ENCODE results near the gene CENPA.
"Not testable (repeated sequence)": the region's sequence is repeated elsewhere in the genome, so short reads cannot be mapped to it uniquely, and the experiment has no call there.

The CENPA gene

GRCh38 chr2:26785431-26786206 lies at the start of gene CENPA:
CENPA (plus strand) TSS chr2:26786056; CDS start chr2:26786197, 141 bp downstream.
- DNase-seq, result peak; percentile 97

GRCh38 chr2:26737221-26737620 lies 48.6 kb upstream of the CENPA start:
- no peak for DNase-seq

- no peak for DNase-seq
Measured at GRCh38 chr2:26738481-26738880, 47.4 kb upstream of the CENPA start.

GRCh38 chr2:26739514-26739913 lies 46.3 kb upstream of the CENPA start:
- no peak for DNase-seq

- no peak for DNase-seq
Measured at GRCh38 chr2:26740346-26740745, 45.5 kb upstream of the CENPA start.

GRCh38 chr2:26740890-26741302 lies 45.0 kb upstream of the CENPA start:
- DNase-seq, result peak; percentile 21

GRCh38 chr2:26742048-26742770 lies 43.6 kb upstream of the CENPA start:
- DNase-seq, result no peak

- DNase-seq, result no peak
Measured at GRCh38 chr2:26743852-26744251, 42.0 kb upstream of the CENPA start.

- DNase-seq, result no peak
Measured at GRCh38 chr2:26744953-26745352, 40.9 kb upstream of the CENPA start.

GRCh38 chr2:26745609-26746327 lies 40.1 kb upstream of the CENPA start:
- peak; percentile 65 for DNase-seq

GRCh38 chr2:26746934-26747333 lies 38.9 kb upstream of the CENPA start:
- DNase-seq, result no peak

GRCh38 chr2:26749787-26750420 lies 36.0 kb upstream of the CENPA start:
- DNase-seq, result not testable (repeated sequence)

- not testable (repeated sequence) for DNase-seq
Measured at GRCh38 chr2:26750467-26750866, 35.4 kb upstream of the CENPA start.

GRCh38 chr2:26752656-26753055 lies 33.2 kb upstream of the CENPA start:
- DNase-seq, result no peak

- DNase-seq, result no peak
Measured at GRCh38 chr2:26754539-26754938, 31.3 kb upstream of the CENPA start.

GRCh38 chr2:26754972-26755670 lies 30.7 kb upstream of the CENPA start:
- DNase-seq, result no peak

- no peak for DNase-seq
Measured at GRCh38 chr2:26756337-26756736, 29.5 kb upstream of the CENPA start.

GRCh38 chr2:26757873-26758789 lies 27.7 kb upstream of the CENPA start:
- DNase-seq, result no peak

GRCh38 chr2:26758790-26759321 lies 27.0 kb upstream of the CENPA start:
- DNase-seq, result no peak

- DNase-seq, result no peak
Measured at GRCh38 chr2:26759845-26760244, 26.0 kb upstream of the CENPA start.

- not testable (repeated sequence) for DNase-seq
Measured at GRCh38 chr2:26760991-26761390, 24.9 kb upstream of the CENPA start.

All from CD4-positive, alpha-beta T cell treated with Interleukin-15 for 1 hour (primary cell).